Stomach (tissue), 9 donors: ENCODE data around the gene SLC6A3. TPM values are rescaled to one million over a fixed set of nuclear protein-coding genes. Genes with fewer than 3 reads are reported as not detected.

Source experiments
- DNase-seq, 2 donors: peaks; one replicate each; pipeline versions ENCODE4 v3.0.0 to v3.0.0-alpha.2; 2013 to 2019
- H3K27ac ChIP-seq, 5 donors: fragments of 200-600 bp in 4 of 5; sonication (generic) in 4 of 5; one replicate each; pipeline ENCODE4 v1.5.1; 2013 to 2019; ENCODE audit warnings: mild to moderate bottlenecking in 1 of 5, moderate library complexity in 1 of 5
- H3K27me3 ChIP-seq, 3 donors: fragments of 200-600 bp; sonication (generic); one replicate each; pipeline ENCODE4 v1.5.1; 2017 to 2019; ENCODE audit warnings: mixed run types in 1 of 3
- H3K36me3 ChIP-seq, 4 donors: fragments of 200-600 bp; sonication (generic); 1 replicate in 3 of 4; 2 replicates in 1 of 4; pipeline ENCODE4 v1.5.1; 2016 to 2019
- H3K4me1 ChIP-seq, 4 donors: fragments of 200-600 bp; sonication (generic); one replicate each; pipeline ENCODE4 v1.5.1; 2016 to 2019
- H3K4me3 ChIP-seq, 4 donors: fragments of 200-600 bp; sonication (generic) in 3 of 4; one replicate each; pipeline ENCODE4 v1.5.1; 2016 to 2019; ENCODE audit warnings: mild to moderate bottlenecking in 1 of 4
- H3K9me3 ChIP-seq, 4 donors: fragments of 200-600 bp; sonication (generic); one replicate each; pipeline ENCODE4 v1.5.1; 2016 to 2019
- CTCF ChIP-seq, 7 experiments: fragments of 450-650 bp in 4 of 7; fragments of 200-600 bp in 3 of 7; sonication (generic) in 3 of 7; IDR thresholded peaks; one replicate each; pipeline ENCODE4 v1.5.1; 2016 to 2019; ENCODE audit warnings: antibody characterized with exemption in 7 of 7, control low read depth in 2 of 7, mild to moderate bottlenecking in 1 of 7
- EP300 ChIP-seq: sonication (generic); formaldehyde crosslinking; IDR thresholded peaks from one replicate; pipeline ENCODE4 v1.6.1; 2017; ENCODE audit warnings: antibody characterized with exemption
- POLR2A ChIP-seq, 4 donors: fragments of 450-650 bp; IDR thresholded peaks; one replicate each; pipeline ENCODE4 v1.6.1; 2016; ENCODE audit warnings: antibody characterized with exemption in 4 of 4, control low read depth in 2 of 4, mild to moderate bottlenecking in 1 of 4, moderate library complexity in 1 of 4
- POLR2AphosphoS5 ChIP-seq, 3 donors: sonication (generic); formaldehyde crosslinking; IDR thresholded peaks; one replicate each; pipeline ENCODE4 v1.6.1; 2016; ENCODE audit warnings: antibody characterized with exemption in 3 of 3
- WGBS, 5 donors: extraction: QIAGEN DNeasy Blood & Tissue Kit in 3 of 5; methylation state at CpG; one replicate each; pipeline versions ENCODE4 v1.1.5 to v1.1.7; 2013 to 2018; 5-methylcytosine and 5-hydroxymethylcytosine counted together
- intact Hi-C: fragments of 100-400 bp; cut with DNase I; formaldehyde crosslinking; loops from one replicate; pipeline ENCODE4 v1.15.1; 2023; ENCODE audit warnings: low total_unique reads
- polyA plus RNA-seq, 3 donors: library from polyadenylated mRNA; stranded (reverse); fragments of 200-250 nt; gene quantifications; one replicate each; pipeline ENCODE4 v1.2.3, GENCODE V29; 2013
- total RNA-seq, 5 donors: library from RNA; depleted of rRNA; stranded (reverse); fragments of >200 nt; gene quantifications; one replicate each; pipeline versions ENCODE4 v1.1.0 to v1.2.3, GENCODE V29; 2014 to 2016
- donor health status: healthy with polysubstance abuse.
- donor health status: Bipolar disorder and iron deficiency.
- donor health status: healthy.

SLC6A3 gene
- total and polyA plus RNA-seq, 8 donors: 0.05 TPM; not detected in 7

- Histone ChIP-seq H3K4me1 (peaks cover 0 to 14% (median 0%) of the 10 kb centered on the region in 4 donors), H3K4me3 (no peak overlapping the region), H3K36me3 (peaks cover 24 to 88% (median 77%) of the 10 kb centered on the region in 4 donors), H3K27me3 (no peaks in the 10 kb centered on the region), H3K27ac (no peak overlapping the region), H3K9me3 (no peaks in the 10 kb centered on the region)
- intact Hi-C loops: no loop called here
- DNase-seq: no peak
- TF ChIP-seq POLR2AphosphoS5 (IDR thresholded peaks at IDR 0.05) (no peak), CTCF (IDR thresholded peaks at IDR 0.05) (no peak), EP300 (no peak), POLR2A (IDR thresholded peaks at IDR 0.05) (no peak)
- WGBS, 5 donors: 92 to 97% (median 97%) methylated on average over 13 of the region's 13 CpGs; no CpG with 5 or more reads in 1 of the 5 donors
These were observed 41.0 kb upstream of the SLC6A3 start for GRCh38 chr5:1486271-1486670.

GRCh38 chr5:1485579-1486118 lies 40.4 kb upstream of the SLC6A3 start:
- DNase-seq: no peak
- intact Hi-C loops: no loop called here
- WGBS, 5 donors: 91 to 94% (median 92%) methylated on average over 12 to 15 of the region's 15 CpGs; no CpG with 5 or more reads in 1 of the 5 donors
- TF ChIP-seq EP300: no peak
- TF ChIP-seq POLR2A (IDR thresholded peaks at IDR 0.05): no peak
- no peak for TF ChIP-seq CTCF (IDR thresholded peaks at IDR 0.05)
- no peak for TF ChIP-seq POLR2AphosphoS5 (IDR thresholded peaks at IDR 0.05)
- H3K27ac ChIP-seq: no peak overlapping the region
- H3K27me3 ChIP-seq: no peaks in the 10 kb centered on the region
- peaks cover 0 to 14% (median 0%) of the 10 kb centered on the region in 4 donors for H3K4me1 ChIP-seq
- no peaks in the 10 kb centered on the region for H3K9me3 ChIP-seq
- no peak overlapping the region for H3K4me3 ChIP-seq
- peaks cover 24 to 82% (median 72%) of the 10 kb centered on the region in 4 donors for H3K36me3 ChIP-seq

GRCh38 chr5:1484730-1485578 lies 39.7 kb upstream of the SLC6A3 start:
- no peak overlapping the region for H3K4me3 ChIP-seq
- 73 to 92% (median 87%) methylated on average over 6 to 20 of the region's 20 CpGs for WGBS, 5 donors
- no peaks in the 10 kb centered on the region for H3K27me3 ChIP-seq
- peaks cover 24 to 80% (median 65%) of the 10 kb centered on the region in 4 donors for H3K36me3 ChIP-seq
- no peak for DNase-seq
- no peaks in the 10 kb centered on the region for H3K9me3 ChIP-seq
- H3K27ac ChIP-seq: no peak overlapping the region
- no peak for TF ChIP-seq POLR2A (IDR thresholded peaks at IDR 0.05)
- TF ChIP-seq POLR2AphosphoS5 (IDR thresholded peaks at IDR 0.05): no peak
- no peak for TF ChIP-seq EP300
- no peak for TF ChIP-seq CTCF (IDR thresholded peaks at IDR 0.05)
- intact Hi-C loops: no loop called here
- peaks cover 0 to 16% (median 3%) of the 10 kb centered on the region in 4 donors for H3K4me1 ChIP-seq

GRCh38 chr5:1483856-1484729 lies 38.9 kb upstream of the SLC6A3 start:
- peaks cover 0 to 12% (median 9%) of the 10 kb centered on the region in 4 donors for H3K4me1 ChIP-seq
- H3K9me3 ChIP-seq: no peaks in the 10 kb centered on the region
- no peak for DNase-seq
- H3K4me3 ChIP-seq: no peak overlapping the region
- TF ChIP-seq CTCF (IDR thresholded peaks at IDR 0.05): no peak
- no peak for TF ChIP-seq POLR2AphosphoS5 (IDR thresholded peaks at IDR 0.05)
- TF ChIP-seq POLR2A (IDR thresholded peaks at IDR 0.05): no peak
- no peak for TF ChIP-seq EP300
- 92 to 94% (median 93%) methylated on average over 25 to 33 of the region's 33 CpGs for WGBS, 5 donors
- H3K27ac ChIP-seq: no peak overlapping the region
- intact Hi-C loops: no loop called here
- no peaks in the 10 kb centered on the region for H3K27me3 ChIP-seq
- H3K36me3 ChIP-seq: peaks cover 24 to 74% (median 62%) of the 10 kb centered on the region in 4 donors
